Pons (tissue), 1 donor: Measurements from ENCODE around the gene PI4KA.

ENCODE experiments used
- DNase-seq: peaks from one replicate; pipeline ENCODE4 v3.0.0-alpha.2; 2016; ENCODE audit warnings: low spot score

Gene PI4KA

GRCh38 chr22:20792966-20793728 lies 65.5 kb downstream of the PI4KA start:
- no peak for DNase-seq

GRCh38 chr22:20792221-20792965 lies 66.2 kb downstream of the PI4KA start:
- no peak for DNase-seq

- no peak for DNase-seq
Measured at GRCh38 chr22:20788627-20789344, 69.8 kb downstream of the PI4KA start.

GRCh38 chr22:20787746-20788626 lies 70.6 kb downstream of the PI4KA start:
- no peak for DNase-seq

GRCh38 chr22:20787223-20787622 lies 71.4 kb downstream of the PI4KA start:
- DNase-seq, result no peak

GRCh38 chr22:20786536-20786979 lies 72.1 kb downstream of the PI4KA start:
- no peak for DNase-seq

- DNase-seq, result no peak
Measured at GRCh38 chr22:20786048-20786447, 72.6 kb downstream of the PI4KA start.

- no peak for DNase-seq
Measured at GRCh38 chr22:20785415-20785814, 73.2 kb downstream of the PI4KA start.

GRCh38 chr22:20783844-20784723 lies 74.5 kb downstream of the PI4KA start:
- peak; percentile 79 for DNase-seq

- no peak for DNase-seq
Measured at GRCh38 chr22:20783300-20783673, 75.3 kb downstream of the PI4KA start.

GRCh38 chr22:20782596-20783299 lies 75.9 kb downstream of the PI4KA start:
- no peak for DNase-seq

- no peak for DNase-seq
Measured at GRCh38 chr22:20782083-20782482, 76.5 kb downstream of the PI4KA start.

GRCh38 chr22:20781272-20781990 lies 77.2 kb downstream of the PI4KA start:
- DNase-seq, result no peak

GRCh38 chr22:20779818-20780158 lies 78.8 kb downstream of the PI4KA start:
- DNase-seq, result no peak

- DNase-seq, result no peak
Measured at GRCh38 chr22:20779014-20779817, 79.4 kb downstream of the PI4KA start.

GRCh38 chr22:20777420-20778177 lies 81.0 kb downstream of the PI4KA start:
- no peak for DNase-seq

- no peak for DNase-seq
Measured at GRCh38 chr22:20776624-20777405, 81.8 kb downstream of the PI4KA start.
